Upper lobe of left lung (tissue), 6 donors: ENCODE results near the gene DOCK11. TPM values are rescaled to one million over a fixed set of nuclear protein-coding genes. Genes with fewer than 3 reads are reported as not detected.

Experiments
- ATAC-seq, 2 donors: fragments of 200-7000 bp; cut with Tn5 transposase; one replicate each; pipeline ENCODE4 v1.9.1; 2022; ENCODE audit warnings: mild to moderate bottlenecking in 2 of 2, moderate library complexity in 2 of 2; ENCODE audit not compliant: low FRiP score in 2 of 2
- DNase-seq, 2 donors: peaks; one replicate each; pipeline ENCODE4 v3.0.0-alpha.2; 2019 to 2020
- H3K27ac ChIP-seq, 4 donors: fragments of 200-600 bp; sonication (generic); one replicate each; pipeline ENCODE4 v1.5.1; 2016 to 2019
- H3K27me3 ChIP-seq, 4 donors: fragments of 200-600 bp; sonication (generic); one replicate each; pipeline ENCODE4 v1.5.1; 2017 to 2019
- H3K36me3 ChIP-seq, 4 donors: fragments of 200-600 bp; sonication (generic); one replicate each; pipeline ENCODE4 v1.5.1; 2016 to 2019
- H3K4me1 ChIP-seq, 4 donors: fragments of 200-600 bp; sonication (generic); one replicate each; pipeline ENCODE4 v1.5.1; 2018 to 2019
- H3K4me3 ChIP-seq, 4 donors: fragments of 200-600 bp; sonication (generic); one replicate each; pipeline ENCODE4 v1.5.1; 2017 to 2019; ENCODE audit warnings: mild to moderate bottlenecking in 2 of 4, moderate library complexity in 1 of 4
- H3K9me3 ChIP-seq, 4 donors: fragments of 200-600 bp; sonication (generic); one replicate each; pipeline ENCODE4 v1.5.1; 2018 to 2019
- EP300 ChIP-seq, 4 donors: sonication (generic); formaldehyde crosslinking; IDR thresholded peaks; one replicate each; pipeline ENCODE4 v1.5.1; 2017; ENCODE audit warnings: antibody characterized with exemption in 4 of 4, control low read depth in 2 of 4
- POLR2A ChIP-seq, 4 donors: fragments of 450-650 bp; IDR thresholded peaks; one replicate each; pipeline ENCODE4 v1.5.1; 2016 to 2017; ENCODE audit warnings: antibody characterized with exemption in 4 of 4, mild to moderate bottlenecking in 2 of 4
- POLR2AphosphoS5 ChIP-seq, 2 donors: sonication (generic); formaldehyde crosslinking; IDR thresholded peaks; one replicate each; pipeline ENCODE4 v1.5.1; 2017; ENCODE audit warnings: antibody characterized with exemption in 2 of 2
- WGBS, 2 donors: methylation state at CpG; one replicate each; pipeline ENCODE4 v1.1.5; 2017 to 2018; 5-methylcytosine and 5-hydroxymethylcytosine counted together
- total RNA-seq, 6 donors: library from RNA; depleted of rRNA in 4 of 6; stranded (reverse); fragments of >200 nt in 4 of 6; gene quantifications; one replicate each; pipeline versions ENCODE4 v1.1.0 to v1.2.1, GENCODE V29; 2016 to 2021
- TF ChIP-seq, protein P1 (sequence below), 6 experiments: fragments of 450-650 bp in 4 of 6; fragments of 200-600 bp in 2 of 6; sonication (generic) in 2 of 6; IDR thresholded peaks; one replicate each; pipeline ENCODE4 v1.5.1; 2016 to 2019; ENCODE audit warnings: antibody characterized with exemption in 6 of 6
- donor health status: DM: no; HTN: no; CAD: no; lungs with moderate emphysema.
- donor health status: DM: no; HTN: yes; CAD: no; lungs with severe emphysema.

Gene DOCK11
- total RNA-seq, 6 donors from 2014 or later, result 20.6 to 51.6 (median 42.1) TPM

DNA sequence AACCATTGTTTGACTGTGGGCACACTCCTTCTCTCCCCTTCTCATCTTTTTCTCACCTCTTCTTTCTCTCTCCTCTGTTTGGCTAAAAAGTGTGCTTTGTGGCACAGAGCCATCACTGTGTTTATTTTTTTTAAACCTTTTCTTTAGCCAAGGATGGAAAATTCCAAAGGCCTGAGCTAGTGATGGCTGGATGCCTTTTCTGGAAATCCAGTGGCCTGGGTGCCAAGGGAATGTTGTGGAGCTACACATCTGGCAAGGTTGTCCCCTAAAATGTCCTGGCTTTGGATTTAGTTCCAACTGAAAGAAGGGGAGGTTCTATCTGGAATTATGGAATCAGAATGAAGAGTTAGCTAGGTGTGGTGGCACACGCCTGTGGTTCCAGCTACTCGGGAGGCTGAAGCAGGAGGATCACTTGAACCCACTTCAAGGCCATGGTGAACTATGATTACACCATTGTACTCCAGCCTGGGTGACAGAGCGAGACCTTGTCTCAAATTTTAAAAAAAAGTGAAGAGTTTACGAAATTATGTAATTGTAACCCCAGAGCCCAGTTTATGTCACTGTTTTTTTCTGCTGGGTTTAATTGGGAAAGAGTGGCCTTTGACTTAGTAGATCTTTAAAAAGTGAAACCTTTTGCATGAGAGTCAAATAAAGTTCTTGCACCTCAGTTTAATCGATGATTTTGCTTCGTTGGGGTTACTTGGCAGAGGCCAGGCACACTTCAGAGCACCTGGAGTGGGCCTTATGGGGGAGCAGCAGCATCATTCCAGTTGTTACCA, 17.7 kb downstream of the DOCK11 start:
- 71 to 72% methylated on average over 6 of the region's 6 CpGs for WGBS, 2 donors
- Histone ChIP-seq H3K36me3 (no peaks in the 10 kb centered on the region), H3K4me3 (no peak overlapping the region), H3K27me3 (no peaks in the 10 kb centered on the region), H3K9me3 (peaks cover 0 to 6% (median 0%) of the 10 kb centered on the region in 4 donors), H3K27ac (peak overlapping the region in 1 of 4 donors; percentile 45), H3K4me1 (peaks cover 0 to 7% (median 0%) of the 10 kb centered on the region in 4 donors)
- peak in 1 of 2 donors; percentile 32 for ATAC-seq
- DNase-seq, result no peak
- TF ChIP-seq POLR2AphosphoS5 (IDR thresholded peaks at IDR 0.05) (no peak), POLR2A (IDR thresholded peaks at IDR 0.05) (no peak), EP300 (IDR thresholded peaks at IDR 0.05) (no peak)
- TF ChIP-seq, protein P1, sequence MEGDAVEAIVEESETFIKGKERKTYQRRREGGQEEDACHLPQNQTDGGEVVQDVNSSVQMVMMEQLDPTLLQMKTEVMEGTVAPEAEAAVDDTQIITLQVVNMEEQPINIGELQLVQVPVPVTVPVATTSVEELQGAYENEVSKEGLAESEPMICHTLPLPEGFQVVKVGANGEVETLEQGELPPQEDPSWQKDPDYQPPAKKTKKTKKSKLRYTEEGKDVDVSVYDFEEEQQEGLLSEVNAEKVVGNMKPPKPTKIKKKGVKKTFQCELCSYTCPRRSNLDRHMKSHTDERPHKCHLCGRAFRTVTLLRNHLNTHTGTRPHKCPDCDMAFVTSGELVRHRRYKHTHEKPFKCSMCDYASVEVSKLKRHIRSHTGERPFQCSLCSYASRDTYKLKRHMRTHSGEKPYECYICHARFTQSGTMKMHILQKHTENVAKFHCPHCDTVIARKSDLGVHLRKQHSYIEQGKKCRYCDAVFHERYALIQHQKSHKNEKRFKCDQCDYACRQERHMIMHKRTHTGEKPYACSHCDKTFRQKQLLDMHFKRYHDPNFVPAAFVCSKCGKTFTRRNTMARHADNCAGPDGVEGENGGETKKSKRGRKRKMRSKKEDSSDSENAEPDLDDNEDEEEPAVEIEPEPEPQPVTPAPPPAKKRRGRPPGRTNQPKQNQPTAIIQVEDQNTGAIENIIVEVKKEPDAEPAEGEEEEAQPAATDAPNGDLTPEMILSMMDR (IDR thresholded peaks at IDR 0.05), result no peak

DNA sequence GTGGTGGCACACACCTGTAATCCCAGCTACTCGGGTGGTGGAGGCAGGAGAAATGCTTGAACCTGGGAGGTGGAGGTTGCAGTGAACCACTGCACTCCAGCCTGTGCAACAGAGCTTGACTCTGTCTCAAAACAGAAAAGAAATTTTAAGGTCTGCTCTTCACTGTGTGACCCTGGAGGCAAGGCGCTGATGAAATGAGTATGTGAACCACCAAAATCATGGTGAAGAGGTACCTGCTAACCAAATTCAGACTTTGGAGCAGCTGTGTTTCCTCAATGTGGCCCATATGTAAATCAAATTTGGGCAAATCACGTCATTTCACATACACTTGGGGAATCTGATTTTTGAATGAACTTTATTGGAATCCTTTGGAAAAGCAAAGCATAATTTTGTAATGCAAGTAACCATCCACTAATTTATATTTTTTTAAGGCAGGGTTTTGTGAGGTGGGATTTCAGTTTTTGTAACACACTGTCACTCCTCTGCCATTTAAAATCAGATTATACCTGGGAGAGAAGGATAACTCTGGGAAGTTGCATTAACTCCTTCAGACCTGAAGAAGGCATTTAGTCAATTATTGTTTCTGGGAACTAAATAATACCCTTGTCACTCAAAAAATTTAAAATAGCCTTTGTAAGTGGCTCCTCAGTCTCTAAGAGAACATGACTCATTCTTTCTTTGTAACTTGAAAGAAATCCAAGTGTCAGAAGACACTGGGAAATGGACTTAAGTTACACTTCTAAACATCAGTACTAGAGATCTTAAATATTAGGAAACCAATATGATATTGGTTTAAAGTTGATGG, 24.0 kb downstream of the DOCK11 start:
- TF ChIP-seq, protein P1 (IDR thresholded peaks at IDR 0.05), result no peak
- TF ChIP-seq POLR2A (IDR thresholded peaks at IDR 0.05) (no peak), EP300 (IDR thresholded peaks at IDR 0.05) (no peak), POLR2AphosphoS5 (IDR thresholded peaks at IDR 0.05) (no peak)
- no peak overlapping the region for H3K27ac ChIP-seq
- no peaks in the 10 kb centered on the region for H3K27me3 ChIP-seq
- no peak overlapping the region for H3K4me3 ChIP-seq
- H3K4me1 ChIP-seq, result peaks cover 0 to 5% (median 0%) of the 10 kb centered on the region in 4 donors
- ATAC-seq, result peak in 1 of 2 donors; percentile 60
- H3K9me3 ChIP-seq, result peaks cover 0 to 6% (median 0%) of the 10 kb centered on the region in 4 donors
- DNase-seq, result no peak
- WGBS, 2 donors, result 78 to 96% methylated on average over 3 of the region's 3 CpGs
- H3K36me3 ChIP-seq, result no peaks in the 10 kb centered on the region

DNA sequence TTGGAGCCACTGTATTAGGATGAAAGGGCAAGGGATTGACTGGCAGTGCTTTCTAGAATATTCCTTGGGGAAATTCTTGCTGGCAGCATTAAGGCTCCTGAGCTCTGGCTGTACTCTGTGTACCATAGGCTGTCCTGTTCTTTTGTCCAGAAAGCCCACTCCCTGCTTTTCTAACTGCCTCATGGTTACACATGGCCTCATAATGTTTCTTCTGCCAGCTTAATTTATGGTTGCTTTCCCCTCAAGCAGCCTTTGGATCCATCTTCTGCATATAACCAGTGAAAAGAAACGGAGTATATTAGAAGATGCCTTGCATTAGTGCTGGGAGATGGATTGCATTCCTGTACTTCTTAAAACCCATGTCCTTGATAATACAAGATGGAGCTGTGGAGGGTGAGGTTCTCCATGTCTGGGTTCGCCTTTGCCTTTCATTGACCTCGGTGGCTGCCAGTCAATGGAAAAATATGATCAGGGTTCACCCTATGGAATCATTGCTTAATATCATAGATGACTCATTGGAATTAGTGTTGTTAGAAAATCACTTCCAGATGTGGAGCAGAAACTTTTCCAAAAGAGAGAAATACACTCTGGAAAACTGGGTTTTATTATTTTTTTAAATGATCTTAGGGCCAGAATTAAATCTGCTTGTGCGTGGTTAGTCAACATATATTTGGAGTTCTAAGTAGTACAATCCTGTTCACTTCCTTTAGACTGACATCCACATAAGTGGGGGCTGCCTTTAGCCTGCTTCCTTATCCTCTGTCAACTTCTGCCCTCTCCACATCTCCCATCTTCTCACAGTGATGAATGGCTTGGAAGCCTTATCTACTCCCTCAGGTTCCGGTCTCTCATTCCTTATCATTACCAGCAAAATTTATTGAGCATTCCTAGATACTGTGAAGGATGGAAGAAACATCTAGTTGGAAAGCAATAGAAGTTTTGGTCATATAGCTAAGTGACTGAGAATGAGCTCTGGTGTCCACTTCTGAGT, 24.9 kb downstream of the DOCK11 start:
- peak overlapping the region in 2 of 4 donors; percentile 26 to 43 for H3K27ac ChIP-seq
- TF ChIP-seq POLR2A (IDR thresholded peaks at IDR 0.05) (no peak), POLR2AphosphoS5 (IDR thresholded peaks at IDR 0.05) (no peak), EP300 (IDR thresholded peaks at IDR 0.05) (peak in 1 of 4 donors; percentile 5)
- TF ChIP-seq, protein P1 (IDR thresholded peaks at IDR 0.05), result no peak
- H3K36me3 ChIP-seq, result no peaks in the 10 kb centered on the region
- H3K9me3 ChIP-seq, result no peaks in the 10 kb centered on the region
- no peak overlapping the region for H3K4me3 ChIP-seq
- 73 to 75% methylated on average over 5 of the region's 5 CpGs for WGBS, 2 donors
- H3K4me1 ChIP-seq, result peaks cover 0 to 5% (median 0%) of the 10 kb centered on the region in 4 donors
- peak in 1 of 2 donors; percentile 71 for ATAC-seq
- no peaks in the 10 kb centered on the region for H3K27me3 ChIP-seq
- no peak for DNase-seq

DNA sequence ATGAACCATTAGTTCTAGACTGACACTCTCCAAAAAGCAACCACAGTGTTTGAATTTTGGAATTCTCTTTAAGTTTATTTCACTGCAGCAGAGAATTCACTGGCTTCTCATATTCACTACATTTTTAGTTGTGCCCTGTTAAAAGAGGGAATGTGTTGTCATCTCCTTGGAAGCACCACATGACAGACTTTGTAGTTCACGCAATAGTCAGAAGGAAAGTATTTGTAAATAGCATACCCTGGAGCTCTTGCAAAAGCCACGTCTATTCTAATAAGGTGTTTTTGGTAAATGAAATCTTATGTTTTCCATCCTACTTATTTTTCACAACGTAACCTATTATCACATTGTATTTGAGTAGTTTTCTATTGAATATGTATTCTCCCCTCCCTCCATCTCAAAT, 25.8 kb downstream of the DOCK11 start:
- ATAC-seq, result peak in 1 of 2 donors; percentile 68
- Histone ChIP-seq H3K4me3 (no peak overlapping the region), H3K27me3 (no peaks in the 10 kb centered on the region), H3K36me3 (no peaks in the 10 kb centered on the region), H3K4me1 (peaks cover 0 to 5% (median 0%) of the 10 kb centered on the region in 4 donors), H3K27ac (peak overlapping the region in 2 of 4 donors; percentile 26 to 43), H3K9me3 (no peaks in the 10 kb centered on the region)
- 54 to 66% methylated on average over 3 of the region's 3 CpGs for WGBS, 2 donors
- no peak for DNase-seq
- TF ChIP-seq EP300 (IDR thresholded peaks at IDR 0.05) (no peak), POLR2AphosphoS5 (IDR thresholded peaks at IDR 0.05) (no peak)
- TF ChIP-seq, protein P1 (IDR thresholded peaks at IDR 0.05), result no peak
